Glutamatergic neuron (in vitro differentiated cells): ENCODE results near the gene FAM217B. TPM values are rescaled to one million over a fixed set of nuclear protein-coding genes. Genes with fewer than 3 reads are reported as not detected.

Experiments used
- DNase-seq: peaks from one replicate; pipeline ENCODE4 v3.0.0; 2022
- H3K27ac Mint-ChIP-seq: one replicate; pipeline ENCODE4 v1.8.0; 2020; ENCODE audit warnings: mild to moderate bottlenecking, mixed read lengths, inconsistent platforms; ENCODE audit not compliant: unreplicated experiment
- H3K27me3 Mint-ChIP-seq: one replicate; pipeline ENCODE4 v1.8.0; 2020; ENCODE audit warnings: mild to moderate bottlenecking, moderate library complexity, mixed read lengths, inconsistent platforms; ENCODE audit not compliant: unreplicated experiment
- H3K36me3 Mint-ChIP-seq: one replicate; pipeline ENCODE4 v1.8.0; 2020; ENCODE audit warnings: mild to moderate bottlenecking, mixed read lengths, inconsistent platforms; ENCODE audit not compliant: unreplicated experiment
- H3K4me1 Mint-ChIP-seq: one replicate; pipeline ENCODE4 v1.8.0; 2020; ENCODE audit warnings: mild to moderate bottlenecking, low read depth, mixed read lengths, inconsistent platforms; ENCODE audit not compliant: unreplicated experiment
- H3K4me3 Mint-ChIP-seq: one replicate; pipeline ENCODE4 v1.8.0; 2020; ENCODE audit warnings: mild to moderate bottlenecking, mixed read lengths, inconsistent platforms; ENCODE audit not compliant: unreplicated experiment
- H3K9me3 Mint-ChIP-seq: one replicate; pipeline ENCODE4 v1.8.0; 2020; ENCODE audit warnings: mild to moderate bottlenecking, moderate library complexity, mixed read lengths, inconsistent platforms; ENCODE audit not compliant: unreplicated experiment
- total RNA-seq: library from RNA; stranded (reverse); fragmentation: NEBNext Ultra II Directional; extraction: Animal tissue kit (Norgen Biotek cat#: 25700); gene quantifications from one replicate; pipeline ENCODE4 v1.2.1, GENCODE V29; 2021; ENCODE audit not compliant: unreplicated experiment
- TF ChIP-seq, protein P1 (sequence below): fragments of 200-600 bp; sonication (generic); IDR thresholded peaks from one replicate; pipeline ENCODE4 v1.5.0; 2021; ENCODE audit not compliant: partially characterized antibody, unreplicated experiment

Gene FAM217B
- total RNA-seq, 1 donor from 2014 or later, result 14.8 TPM

DNA sequence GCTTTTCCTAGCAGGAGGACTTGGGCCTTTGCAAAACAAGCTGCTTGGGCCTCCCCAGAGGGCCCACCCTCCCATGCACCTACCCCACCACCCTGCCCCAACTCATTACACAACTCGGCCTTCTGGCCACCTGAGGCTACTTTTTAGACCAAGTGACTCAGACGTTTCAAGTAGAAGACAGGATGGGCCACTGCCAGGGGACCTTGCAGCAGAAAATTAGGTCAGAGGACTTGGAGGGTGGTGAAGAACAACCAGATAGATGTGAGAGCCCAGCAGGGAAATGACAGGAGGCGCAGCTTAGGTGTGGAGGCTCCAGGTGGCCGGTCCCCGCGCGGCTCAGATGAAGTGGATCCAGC, 1.5 kb upstream of the FAM217B start:
- Mint-ChIP-seq H3K27ac (peak overlapping the region; percentile 64), H3K4me3 (peak overlapping the region; percentile 85), H3K9me3 (peaks cover 7% of the 10 kb centered on the region), H3K27me3 (peaks cover 2% of the 10 kb centered on the region), H3K4me1 (peaks cover 10% of the 10 kb centered on the region), H3K36me3 (no peaks in the 10 kb centered on the region)
- TF ChIP-seq, protein P1, sequence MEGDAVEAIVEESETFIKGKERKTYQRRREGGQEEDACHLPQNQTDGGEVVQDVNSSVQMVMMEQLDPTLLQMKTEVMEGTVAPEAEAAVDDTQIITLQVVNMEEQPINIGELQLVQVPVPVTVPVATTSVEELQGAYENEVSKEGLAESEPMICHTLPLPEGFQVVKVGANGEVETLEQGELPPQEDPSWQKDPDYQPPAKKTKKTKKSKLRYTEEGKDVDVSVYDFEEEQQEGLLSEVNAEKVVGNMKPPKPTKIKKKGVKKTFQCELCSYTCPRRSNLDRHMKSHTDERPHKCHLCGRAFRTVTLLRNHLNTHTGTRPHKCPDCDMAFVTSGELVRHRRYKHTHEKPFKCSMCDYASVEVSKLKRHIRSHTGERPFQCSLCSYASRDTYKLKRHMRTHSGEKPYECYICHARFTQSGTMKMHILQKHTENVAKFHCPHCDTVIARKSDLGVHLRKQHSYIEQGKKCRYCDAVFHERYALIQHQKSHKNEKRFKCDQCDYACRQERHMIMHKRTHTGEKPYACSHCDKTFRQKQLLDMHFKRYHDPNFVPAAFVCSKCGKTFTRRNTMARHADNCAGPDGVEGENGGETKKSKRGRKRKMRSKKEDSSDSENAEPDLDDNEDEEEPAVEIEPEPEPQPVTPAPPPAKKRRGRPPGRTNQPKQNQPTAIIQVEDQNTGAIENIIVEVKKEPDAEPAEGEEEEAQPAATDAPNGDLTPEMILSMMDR, result no peak
- no peak for DNase-seq

GRCh38 chr20:59939052-59939878, 924 bp upstream of the FAM217B start:
- TF ChIP-seq, protein P1, result no peak
- no peaks in the 10 kb centered on the region for H3K36me3 Mint-ChIP-seq
- peaks cover 6% of the 10 kb centered on the region for H3K9me3 Mint-ChIP-seq
- H3K4me1 Mint-ChIP-seq, result peaks cover 13% of the 10 kb centered on the region
- H3K27me3 Mint-ChIP-seq, result peaks cover 4% of the 10 kb centered on the region
- DNase-seq, result peak; percentile 42
- H3K4me3 Mint-ChIP-seq, result no peak overlapping the region
- H3K27ac Mint-ChIP-seq, result no peak overlapping the region

GRCh38 chr20:59939879-59940128, 385 bp upstream of the FAM217B start:
- H3K4me1 Mint-ChIP-seq, result peaks cover 16% of the 10 kb centered on the region
- TF ChIP-seq, protein P1, result no peak
- H3K4me3 Mint-ChIP-seq, result peak overlapping the region; percentile 81
- H3K9me3 Mint-ChIP-seq, result peaks cover 6% of the 10 kb centered on the region
- peaks cover 4% of the 10 kb centered on the region for H3K27me3 Mint-ChIP-seq
- H3K36me3 Mint-ChIP-seq, result no peaks in the 10 kb centered on the region
- peak; percentile 44 for DNase-seq
- no peak overlapping the region for H3K27ac Mint-ChIP-seq

- peaks cover 6% of the 10 kb centered on the region for H3K9me3 Mint-ChIP-seq
- H3K4me3 Mint-ChIP-seq, result peak overlapping the region; percentile 98
- H3K4me1 Mint-ChIP-seq, result peaks cover 23% of the 10 kb centered on the region
- peaks cover 4% of the 10 kb centered on the region for H3K27me3 Mint-ChIP-seq
- H3K36me3 Mint-ChIP-seq, result no peaks in the 10 kb centered on the region
- TF ChIP-seq, protein P1, result no peak
- no peak for DNase-seq
- peak overlapping the region; percentile 100 for H3K27ac Mint-ChIP-seq
These were observed 736 bp downstream of the FAM217B start for GRCh38 chr20:59940956-59941294.

GRCh38 chr20:59942245-59942644, 2.1 kb downstream of the FAM217B start:
- Mint-ChIP-seq H3K4me1 (peaks cover 25% of the 10 kb centered on the region), H3K9me3 (peaks cover 6% of the 10 kb centered on the region), H3K4me3 (no peak overlapping the region), H3K27ac (no peak overlapping the region), H3K36me3 (no peaks in the 10 kb centered on the region), H3K27me3 (peaks cover 4% of the 10 kb centered on the region)
- DNase-seq, result no peak
- TF ChIP-seq, protein P1, result no peak
